ENCODE data around the gene SPRY4. TPM values are rescaled to one million over a fixed set of nuclear protein-coding genes. Genes with fewer than 3 reads are reported as not detected.
"Not testable (repeated sequence)": the region's sequence is repeated elsewhere in the genome, so short reads cannot be mapped to it uniquely, and the experiment has no call there.

SPRY4 gene
- total RNA-seq, 1 donor from 2014 or later = 15.6 TPM

DNA sequence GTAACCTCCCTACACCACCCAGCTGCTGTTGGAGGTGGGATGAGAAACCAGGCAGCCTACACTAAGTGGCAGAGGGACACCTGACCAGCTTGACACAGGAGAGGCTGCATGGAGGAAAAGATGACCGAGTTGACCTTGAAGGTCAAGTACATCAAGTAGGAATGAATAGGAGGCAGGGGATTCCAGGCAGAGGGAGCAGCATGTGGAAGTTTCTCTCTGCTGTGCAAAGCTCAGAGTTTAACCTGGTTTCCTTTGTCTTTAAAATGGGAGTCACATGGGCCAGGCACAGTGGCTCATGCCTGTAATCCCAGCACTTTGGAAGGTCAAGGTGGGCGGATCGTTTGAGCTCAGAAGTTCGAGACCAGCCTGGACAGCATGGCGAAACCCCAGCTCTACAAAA is 32.6 kb downstream of the SPRY4 start:
- DNase-seq = no peak

DNA sequence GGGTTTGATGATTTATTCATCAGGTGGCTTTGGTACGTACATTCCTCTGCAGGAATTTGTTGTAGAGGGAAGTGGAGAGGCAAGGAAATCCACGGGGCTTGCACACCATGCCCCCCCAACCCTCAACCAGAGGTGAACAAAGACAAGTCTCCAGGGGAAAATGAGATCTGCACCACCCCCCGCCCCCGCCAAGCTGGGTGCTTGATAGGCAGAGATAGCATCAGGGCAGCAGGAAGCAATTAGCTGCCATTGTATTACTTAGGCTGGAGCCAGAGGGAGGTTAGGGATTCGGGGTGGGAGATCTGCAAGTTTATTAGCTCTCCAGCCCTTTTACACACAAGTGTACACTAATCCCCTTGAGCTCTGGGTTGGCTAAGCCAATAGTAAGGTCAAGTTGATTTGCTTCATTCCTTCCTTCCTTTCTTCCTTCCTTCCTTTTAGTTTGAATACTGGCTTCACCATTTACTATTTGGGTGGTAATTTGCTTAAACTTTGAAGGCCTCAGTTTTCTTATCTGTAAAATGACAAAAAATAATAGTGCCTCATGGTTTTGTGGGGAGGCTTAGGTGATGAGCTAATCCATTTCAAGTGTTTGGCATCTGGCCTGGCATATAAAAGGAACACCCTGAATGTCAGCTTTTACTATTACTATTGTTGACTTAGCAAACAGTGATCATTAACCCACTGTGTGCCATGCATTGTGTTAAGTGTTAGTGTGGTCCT is 34.1 kb downstream of the SPRY4 start:
- no peak for DNase-seq

DNA sequence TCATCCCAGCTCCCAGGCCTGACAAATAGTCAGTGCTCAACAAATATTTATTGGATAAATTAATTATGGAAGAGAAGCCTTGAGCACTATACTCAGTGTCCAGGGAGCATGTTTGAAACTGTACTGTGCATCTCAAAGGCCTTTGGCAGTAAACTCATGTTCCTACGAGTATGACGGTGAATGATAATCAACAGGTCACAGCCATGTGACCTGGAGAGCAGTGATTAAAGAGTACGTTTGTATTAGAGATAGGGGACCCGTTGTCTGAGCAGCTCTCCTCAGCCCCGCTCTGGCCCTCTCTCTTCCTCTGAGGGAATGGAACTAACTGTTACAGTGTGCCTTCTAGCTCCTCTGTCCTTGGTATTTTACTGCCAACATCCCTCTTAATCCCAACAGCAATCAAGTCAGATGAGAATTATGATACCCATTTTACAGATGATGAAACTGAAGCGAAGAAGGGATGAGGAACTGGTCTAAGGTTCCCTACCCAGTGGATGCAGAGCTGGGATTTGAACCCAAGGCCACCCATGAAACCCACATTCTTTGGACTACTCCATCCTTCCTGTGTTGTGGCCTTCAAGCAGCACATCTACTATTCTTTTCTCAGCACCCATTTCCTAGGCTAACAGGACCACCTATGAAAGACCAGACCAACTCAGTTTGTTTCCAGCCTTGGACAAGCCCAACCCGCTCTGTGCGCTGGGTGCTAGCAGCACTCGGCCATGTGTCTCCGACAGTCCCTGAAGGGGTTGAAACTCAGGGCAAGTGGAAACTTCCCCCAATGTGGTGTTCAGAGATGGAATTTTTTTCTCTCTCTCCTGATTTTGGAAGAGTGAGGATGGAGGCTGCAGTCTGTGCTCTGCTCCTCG is 34.9 kb downstream of the SPRY4 start:
- no peak for DNase-seq

DNA sequence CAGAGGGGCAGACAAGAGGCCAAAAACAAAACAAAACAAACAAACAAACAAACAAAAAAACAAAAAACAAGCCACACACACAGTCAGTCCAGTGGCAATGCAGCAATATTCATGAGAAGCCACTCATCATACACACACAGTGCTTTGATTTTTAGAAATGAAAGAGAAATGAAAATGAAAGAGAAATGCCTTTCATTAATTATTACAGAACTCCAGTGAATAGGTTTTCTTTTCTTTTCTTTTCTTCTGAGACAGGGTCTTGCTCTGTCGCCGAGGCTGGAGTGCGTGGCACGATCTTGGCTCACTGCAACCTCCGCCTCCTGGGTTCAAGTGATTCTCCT is 36.9 kb downstream of the SPRY4 start:
- no peak for DNase-seq

DNA sequence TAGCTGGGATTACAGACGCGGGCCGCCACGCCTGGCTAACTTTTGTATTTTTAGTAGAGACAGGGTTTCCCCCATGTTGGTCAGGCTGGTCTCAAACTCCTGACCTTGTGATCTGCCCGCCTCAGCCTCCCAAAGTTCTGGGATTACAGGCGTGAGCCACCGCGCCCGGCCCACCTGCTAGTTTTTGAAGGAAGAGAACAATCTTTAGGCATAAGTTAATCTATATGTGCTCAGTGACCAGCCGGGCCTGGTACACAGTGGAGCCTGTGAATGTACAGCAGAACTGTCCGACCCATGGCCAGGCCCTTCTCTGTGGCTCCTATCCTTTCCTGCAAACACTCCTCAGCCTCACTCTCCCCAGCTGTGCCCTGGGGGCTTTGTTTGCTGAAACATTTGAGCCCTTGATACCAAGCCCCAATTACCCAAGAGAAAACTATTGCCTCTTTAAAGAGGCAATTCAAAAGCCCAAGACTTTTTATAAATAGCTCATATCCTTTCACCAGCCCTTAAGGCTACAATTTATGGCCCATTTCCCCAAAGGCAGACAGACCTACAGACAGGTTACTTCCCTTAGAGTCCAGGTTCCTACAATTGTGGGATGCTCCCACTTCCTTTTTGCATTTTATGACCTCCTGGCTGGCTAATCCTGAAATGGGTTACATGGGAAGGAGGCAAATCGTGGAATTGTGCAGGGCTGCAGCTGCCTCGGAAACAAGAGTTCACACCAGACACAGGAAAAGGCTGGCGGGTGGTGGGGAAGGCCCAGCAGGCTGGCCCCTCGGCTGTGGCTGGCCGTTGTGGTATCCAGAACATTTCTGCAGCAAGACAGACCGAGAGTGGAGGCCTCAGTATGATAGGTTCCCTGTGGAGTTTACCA is 37.5 kb downstream of the SPRY4 start:
- DNase-seq = no peak

DNA sequence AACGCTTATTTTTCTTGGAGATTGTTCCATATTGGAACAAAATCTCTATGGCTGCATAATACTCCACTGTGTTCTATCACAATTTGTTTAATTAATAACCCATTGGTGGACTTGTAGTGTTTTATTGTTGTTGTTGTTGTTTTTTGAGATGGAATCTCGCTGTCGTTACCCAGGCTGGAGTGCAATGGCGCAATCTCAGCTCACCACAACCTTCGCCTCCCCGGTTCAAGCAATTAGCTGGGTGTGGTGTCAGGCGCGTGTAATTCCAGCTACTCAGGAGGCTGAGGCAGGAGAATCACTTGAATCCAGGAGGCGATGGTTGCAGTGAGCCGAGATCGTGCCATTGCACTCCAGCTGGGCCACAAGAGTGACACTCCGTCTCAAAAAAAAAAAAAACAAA is 38.7 kb downstream of the SPRY4 start:
- no peak for DNase-seq

DNA sequence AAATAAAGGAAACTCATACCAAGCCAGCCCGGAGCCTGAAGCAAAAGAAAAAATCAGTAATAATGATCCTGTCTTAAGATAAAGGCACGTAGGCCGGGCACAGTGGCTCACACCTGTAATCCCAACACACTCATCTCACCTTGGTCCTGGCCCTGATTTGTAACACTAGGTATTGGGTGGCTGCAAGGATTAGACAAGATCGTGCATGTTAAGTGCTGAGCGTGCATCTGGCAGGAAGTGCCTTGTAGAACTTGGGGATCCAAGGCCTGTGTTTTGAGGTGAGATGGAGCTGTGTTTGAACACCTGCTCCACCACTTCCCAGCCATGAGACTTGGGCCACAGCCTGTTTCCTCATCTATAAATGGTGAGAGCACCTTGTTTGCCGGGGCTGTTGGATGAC is 41.5 kb downstream of the SPRY4 start:
- no peak for DNase-seq

DNA sequence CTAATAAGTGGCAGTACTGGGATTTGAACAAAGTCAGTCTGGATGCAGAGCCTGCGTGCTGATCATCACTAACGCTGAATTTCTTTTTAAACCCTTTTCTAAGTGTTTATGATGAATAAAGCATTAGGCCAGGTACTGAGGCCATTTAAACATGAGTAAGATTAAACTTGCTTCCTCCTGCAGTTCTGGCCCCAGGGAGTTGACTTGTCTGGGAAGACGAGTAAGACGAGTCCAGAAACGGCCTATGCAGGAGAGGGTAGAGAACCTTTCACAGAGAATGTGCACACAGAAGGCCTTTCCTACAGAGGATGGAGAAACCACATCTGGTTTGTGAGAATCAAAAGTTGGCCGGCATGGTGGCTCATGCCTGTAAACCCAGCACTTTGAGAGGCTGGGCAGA is 42.9 kb downstream of the SPRY4 start:
- DNase-seq = no peak

DNA sequence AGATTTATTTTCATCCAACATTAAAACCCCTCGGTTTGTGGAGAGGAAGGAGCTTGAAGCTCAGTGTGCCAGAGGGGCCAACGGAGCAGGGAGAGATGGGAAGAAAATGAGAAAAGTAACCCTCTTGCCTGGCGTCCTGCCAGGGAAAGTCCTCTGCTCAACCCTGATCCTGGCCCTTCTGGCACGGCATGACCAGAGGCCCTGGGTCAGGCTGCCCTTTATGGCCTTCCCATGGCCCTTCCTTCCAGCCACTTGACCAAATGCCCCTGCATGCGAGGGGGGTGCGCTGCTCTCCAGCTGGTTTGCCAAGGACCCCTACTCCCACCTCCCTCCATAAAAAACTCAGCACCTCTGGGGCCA is 43.8 kb downstream of the SPRY4 start:
- DNase-seq = no peak

DNA sequence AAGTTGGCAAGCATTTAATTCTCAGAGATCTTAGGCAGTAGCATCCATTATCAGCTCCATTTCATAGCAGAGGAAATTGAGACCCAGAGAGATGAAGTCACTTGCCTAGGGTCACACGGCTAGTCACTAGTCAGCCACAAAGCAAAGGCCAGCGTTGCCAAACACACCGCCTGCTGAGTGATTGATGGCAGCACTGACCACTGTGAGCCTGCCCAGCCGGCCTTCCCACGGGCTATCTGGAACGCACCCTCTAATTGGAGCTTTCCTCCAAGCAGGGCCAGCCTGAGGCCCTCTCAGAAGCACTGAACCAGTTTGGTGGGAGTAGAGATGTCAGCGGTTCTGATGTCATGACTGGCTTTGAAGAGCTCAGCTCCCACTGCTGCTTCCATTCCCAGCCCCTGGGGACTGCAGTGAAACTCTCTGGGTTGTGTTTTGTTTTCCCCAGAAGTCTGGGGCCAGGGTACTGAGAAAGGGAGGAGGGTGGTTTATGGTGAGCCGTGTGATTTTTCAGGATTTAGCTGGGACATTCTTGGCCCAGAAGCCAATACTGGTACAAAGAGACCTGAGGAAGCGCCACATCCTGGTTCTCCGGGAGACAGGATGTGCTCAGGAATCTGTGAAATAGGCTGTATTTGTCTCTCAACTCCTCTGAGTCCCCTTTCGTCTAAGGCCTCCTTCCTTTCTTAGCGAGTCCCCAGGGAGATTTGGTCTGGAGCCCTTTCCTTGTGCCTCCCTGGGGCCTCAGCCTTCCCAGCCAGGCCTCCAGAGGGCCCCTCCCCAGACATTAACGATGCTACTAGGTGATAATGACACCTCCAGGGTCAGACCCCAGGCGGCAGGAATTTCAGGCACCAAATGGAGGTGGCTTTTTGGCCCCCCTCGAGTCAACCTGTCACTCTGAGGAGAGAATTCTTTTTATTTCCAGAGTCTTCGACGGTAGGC is 44.5 kb downstream of the SPRY4 start:
- peak; percentile 36 for DNase-seq

DNA sequence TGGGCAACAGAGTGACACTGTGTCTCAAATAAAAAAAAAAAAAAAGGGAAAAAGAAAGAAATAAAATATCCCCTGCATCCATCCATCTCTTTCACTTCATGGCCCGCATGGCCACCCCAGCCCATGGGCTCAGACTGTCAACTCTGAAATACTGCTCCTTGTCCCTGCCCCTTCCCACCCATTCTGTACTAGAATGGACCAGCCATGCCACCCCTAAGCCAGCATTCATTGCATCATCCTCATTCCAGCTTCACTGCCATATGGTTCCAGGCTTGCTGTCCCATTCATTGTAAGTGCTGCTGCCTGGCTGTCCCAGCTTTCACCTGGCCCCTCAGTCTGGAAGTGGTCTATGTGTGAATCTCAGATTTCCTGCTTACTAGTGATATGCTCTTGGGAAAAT is 46.2 kb downstream of the SPRY4 start:
- no peak for DNase-seq

DNA sequence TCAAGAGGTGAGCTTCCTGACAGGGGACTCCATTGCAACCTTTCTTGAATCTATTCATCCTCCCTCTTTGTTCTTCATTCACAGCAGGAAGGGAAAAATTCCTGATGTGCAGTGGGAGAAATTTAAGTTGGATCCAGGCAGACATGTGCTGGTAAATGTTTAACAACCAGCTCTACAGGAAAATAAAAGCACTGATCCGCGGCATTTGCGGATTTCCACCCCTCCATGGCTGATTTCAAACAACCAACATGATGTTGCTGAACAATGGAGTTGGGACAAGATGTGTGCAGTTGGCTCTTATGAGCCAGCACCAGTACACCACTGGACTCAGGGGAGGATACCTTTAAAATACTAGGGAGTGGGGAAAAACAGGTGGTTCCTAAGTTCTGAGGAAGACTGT is 47.0 kb downstream of the SPRY4 start:
- DNase-seq = no peak

DNA sequence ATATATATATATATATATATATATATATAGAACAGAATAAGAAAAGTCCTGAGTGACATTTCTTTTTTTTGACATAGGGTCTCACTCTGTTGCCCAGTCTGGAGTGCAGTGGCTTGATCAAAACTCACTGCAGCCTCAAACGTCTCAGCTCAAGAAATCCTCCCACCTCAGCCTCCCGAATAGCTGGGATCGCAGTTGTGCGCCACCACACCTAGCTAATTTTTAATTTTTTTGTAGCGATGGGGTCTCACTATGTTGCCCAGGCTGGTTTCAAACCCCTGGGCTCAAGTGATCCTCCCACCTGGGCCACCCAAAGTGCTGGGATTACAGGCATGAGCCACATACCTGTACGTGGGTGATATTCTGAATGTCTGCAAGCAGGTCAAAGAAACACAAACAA is 48.3 kb downstream of the SPRY4 start:
- no peak for DNase-seq

DNA sequence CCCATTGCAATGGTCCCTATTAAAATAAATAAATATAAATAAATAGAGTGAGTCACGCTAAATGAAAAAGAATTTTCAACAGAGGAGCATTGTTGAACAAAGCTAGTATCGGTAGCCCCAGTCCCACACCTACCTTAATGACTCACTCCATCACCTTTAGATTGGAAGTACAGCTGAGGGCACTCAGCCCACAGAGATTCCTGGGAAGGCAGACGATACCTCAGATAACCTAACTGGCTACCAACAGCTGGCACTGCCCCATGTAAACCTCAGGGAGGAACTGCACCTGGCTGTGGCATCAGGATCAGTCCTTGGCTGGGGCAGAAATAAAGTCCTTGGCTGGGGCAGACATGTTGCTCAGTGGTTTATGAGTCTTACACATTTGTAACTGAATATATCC is 49.3 kb downstream of the SPRY4 start:
- DNase-seq = no peak

DNA sequence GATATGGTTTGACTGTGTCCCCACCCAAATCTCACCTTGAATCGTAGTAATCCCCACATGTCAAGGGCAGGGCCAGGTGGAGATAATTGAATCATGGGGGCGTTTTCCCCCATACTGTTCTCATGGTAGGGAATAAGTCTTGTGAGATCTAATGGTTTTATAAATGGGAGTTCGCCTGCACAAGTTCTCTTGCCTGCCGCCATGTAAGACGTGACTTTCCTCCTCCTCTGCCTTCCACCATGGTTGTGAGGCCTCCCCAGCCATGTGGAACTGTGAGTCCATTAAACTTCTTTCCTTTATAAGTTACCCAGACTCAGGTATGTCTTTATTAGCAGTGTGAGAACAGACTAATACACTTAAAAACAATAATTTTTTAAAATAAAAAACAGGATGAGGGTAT is 52.2 kb downstream of the SPRY4 start:
- DNase-seq = not testable (repeated sequence)

DNA sequence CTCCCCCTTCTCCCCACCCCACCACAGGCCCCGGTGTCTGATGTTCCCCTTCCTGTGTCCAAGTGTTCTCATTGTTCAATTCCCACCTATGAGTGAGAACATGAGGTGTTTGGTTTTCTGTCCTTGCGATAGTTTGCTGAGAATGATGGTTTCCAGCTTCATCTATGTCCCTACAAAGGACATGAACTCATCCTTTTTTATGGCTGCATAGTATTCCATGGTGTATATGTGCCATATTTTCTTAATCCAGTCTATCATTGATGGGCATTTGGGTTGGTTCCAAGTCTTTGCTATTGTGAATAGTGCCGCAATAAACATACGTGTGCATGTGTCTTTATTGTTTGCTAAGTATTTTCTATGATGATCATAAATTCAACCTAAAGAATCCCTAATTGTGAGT is 60.7 kb downstream of the SPRY4 start:
- not testable (repeated sequence) for DNase-seq

DNA sequence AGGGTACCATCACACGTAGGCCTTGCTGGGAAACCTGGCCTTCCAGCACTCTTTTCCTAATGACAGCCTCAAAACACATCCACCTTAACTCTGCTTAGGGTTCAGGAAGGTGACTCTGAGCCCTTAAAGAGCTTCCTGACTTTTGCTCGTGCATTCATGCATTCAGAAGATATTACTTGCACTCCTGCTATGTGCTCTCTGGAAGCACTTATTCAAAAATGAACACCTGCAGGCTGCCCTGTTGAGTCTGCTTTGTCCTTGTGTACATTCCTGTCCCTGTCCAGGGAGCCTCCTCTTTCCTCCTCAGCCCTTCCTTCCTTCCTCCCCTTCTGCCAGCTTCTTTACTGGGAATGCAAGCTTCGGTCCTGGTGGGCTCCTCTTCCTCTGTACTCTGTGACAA is 61.5 kb downstream of the SPRY4 start:
- no peak for DNase-seq

DNA sequence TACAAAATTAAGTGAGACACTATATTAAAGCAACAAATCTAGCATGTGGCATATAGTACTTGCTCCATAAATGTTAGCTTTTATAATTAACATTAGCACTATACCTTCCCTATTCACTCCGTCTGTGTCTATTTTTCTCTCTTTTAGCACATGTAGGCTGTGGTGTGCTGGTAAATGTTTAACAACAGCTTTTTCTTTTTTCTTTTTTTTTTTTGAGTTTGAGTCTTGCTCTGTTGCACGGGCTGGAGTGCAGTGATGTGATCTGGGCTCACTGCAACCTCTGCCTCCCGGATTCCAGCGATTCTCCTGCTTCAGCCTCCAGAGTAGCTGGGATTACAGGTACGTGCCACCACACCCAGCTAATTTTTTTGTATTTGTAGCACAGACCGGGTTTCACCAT is 62.1 kb downstream of the SPRY4 start:
- no peak for DNase-seq

Measured in tongue (tissue), 2 donors.